Measurements from ENCODE around the gene LRP1B.

LRP1B gene

GRCh38 chr2:141280037-141280436, 850.8 kb downstream of the LRP1B start:
- TF ChIP-seq EZH2 (IDR thresholded peaks at IDR 0.05; ENCODE audit: borderline replicate concordance, low read length) (no peak), CTCF (IDR thresholded peaks at IDR 0.05; ENCODE audit: low read length) (no peak)
- no peak overlapping the region for H3K9ac ChIP-seq (ENCODE audit: low read length)
- H3K4me2 ChIP-seq (ENCODE audit: low read length), result no peak overlapping the region
- H3K9me3 ChIP-seq (ENCODE audit: low read length), result no peaks in the 10 kb centered on the region
- no peak overlapping the region for H3K4me3 ChIP-seq (ENCODE audit: low read depth, low read length, poor library complexity, severe bottlenecking)
- H2AFZ ChIP-seq (ENCODE audit: low read length), result no peak overlapping the region
- no peaks in the 10 kb centered on the region for H3K36me3 ChIP-seq (ENCODE audit: insufficient read depth, low read length)
- H3F3A ChIP-seq (ENCODE audit: insufficient read depth, low read length), result no peaks in the 10 kb centered on the region
- no peak overlapping the region for H3K27ac ChIP-seq (ENCODE audit: low read depth, low read length, poor library complexity, severe bottlenecking)
- H3K27me3 ChIP-seq (ENCODE audit: insufficient read depth, low read length), result no peaks in the 10 kb centered on the region
- no peaks in the 10 kb centered on the region for H3K4me1 ChIP-seq (ENCODE audit: insufficient read depth, low read length, severe bottlenecking)
- H4K20me1 ChIP-seq (ENCODE audit: insufficient read depth, low read length), result no peaks in the 10 kb centered on the region
- no peaks in the 10 kb centered on the region for H3K9me2 ChIP-seq (ENCODE audit: low read depth, low read length)
- no peaks in the 10 kb centered on the region for H3K79me2 ChIP-seq (ENCODE audit: insufficient read depth, low read length)

GRCh38 chr2:141271346-141271745, 859.5 kb downstream of the LRP1B start:
- H3K4me1 ChIP-seq (ENCODE audit: insufficient read depth, low read length, severe bottlenecking), result no peaks in the 10 kb centered on the region
- H3K79me2 ChIP-seq (ENCODE audit: insufficient read depth, low read length), result no peaks in the 10 kb centered on the region
- no peak for TF ChIP-seq EZH2 (IDR thresholded peaks at IDR 0.05; ENCODE audit: borderline replicate concordance, low read length)
- TF ChIP-seq CTCF (IDR thresholded peaks at IDR 0.05; ENCODE audit: low read length), result no peak
- no peaks in the 10 kb centered on the region for H4K20me1 ChIP-seq (ENCODE audit: insufficient read depth, low read length)
- H3K4me2 ChIP-seq (ENCODE audit: low read length), result no peak overlapping the region
- no peaks in the 10 kb centered on the region for H3F3A ChIP-seq (ENCODE audit: insufficient read depth, low read length)
- H3K9me2 ChIP-seq (ENCODE audit: low read depth, low read length), result no peaks in the 10 kb centered on the region
- H3K9me3 ChIP-seq (ENCODE audit: low read length), result no peaks in the 10 kb centered on the region
- no peak overlapping the region for H3K9ac ChIP-seq (ENCODE audit: low read length)
- H3K4me3 ChIP-seq (ENCODE audit: low read depth, low read length, poor library complexity, severe bottlenecking), result no peak overlapping the region
- H2AFZ ChIP-seq (ENCODE audit: low read length), result no peak overlapping the region
- H3K27me3 ChIP-seq (ENCODE audit: insufficient read depth, low read length), result no peaks in the 10 kb centered on the region
- no peaks in the 10 kb centered on the region for H3K36me3 ChIP-seq (ENCODE audit: insufficient read depth, low read length)
- no peak overlapping the region for H3K27ac ChIP-seq (ENCODE audit: low read depth, low read length, poor library complexity, severe bottlenecking)

GRCh38 chr2:141264848-141265247, 866.0 kb downstream of the LRP1B start:
- H3K36me3 ChIP-seq (ENCODE audit: insufficient read depth, low read length), result no peaks in the 10 kb centered on the region
- H2AFZ ChIP-seq (ENCODE audit: low read length), result no peak overlapping the region
- H3K4me3 ChIP-seq (ENCODE audit: low read depth, low read length, poor library complexity, severe bottlenecking), result no peak overlapping the region

More at GRCh38 chr2:141264848-141265247, 866.0 kb downstream of the LRP1B start:
- TF ChIP-seq CTCF (IDR thresholded peaks at IDR 0.05; ENCODE audit: low read length), result no peak
- TF ChIP-seq EZH2 (IDR thresholded peaks at IDR 0.05; ENCODE audit: borderline replicate concordance, low read length), result no peak
- Histone ChIP-seq H3K4me2 (ENCODE audit: low read length) (no peak overlapping the region), H3K9ac (ENCODE audit: low read length) (no peak overlapping the region), H3F3A (ENCODE audit: insufficient read depth, low read length) (no peaks in the 10 kb centered on the region), H4K20me1 (ENCODE audit: insufficient read depth, low read length) (no peaks in the 10 kb centered on the region), H3K79me2 (ENCODE audit: insufficient read depth, low read length) (no peaks in the 10 kb centered on the region), H3K27ac (ENCODE audit: low read depth, low read length, poor library complexity, severe bottlenecking) (no peak overlapping the region), H3K4me1 (ENCODE audit: insufficient read depth, low read length, severe bottlenecking) (no peaks in the 10 kb centered on the region), H3K9me3 (ENCODE audit: low read length) (no peaks in the 10 kb centered on the region), H3K27me3 (ENCODE audit: insufficient read depth, low read length) (no peaks in the 10 kb centered on the region), H3K9me2 (ENCODE audit: low read depth, low read length) (no peaks in the 10 kb centered on the region)
